GM12801 (cell line): Measurements from ENCODE around the gene TIMP2.

Source experiments
- CTCF ChIP-seq: IDR thresholded peaks from one replicate; pipeline ENCODE4 v1.5.1; 2011; ENCODE audit warnings: control low read depth; ENCODE audit not compliant: insufficient read length; ENCODE audit errors: extremely low read depth

TIMP2 gene

GRCh38 chr17:78925234-78925633, at the start of gene TIMP2:
TIMP2 (minus strand) TSS chr17:78925387; CDS start chr17:78925088, 299 bp downstream.
- no peak for TF ChIP-seq CTCF

GRCh38 chr17:78973792-78974520, 48.8 kb upstream of the TIMP2 start:
- no peak for TF ChIP-seq CTCF

GRCh38 chr17:78973196-78973595, 48.0 kb upstream of the TIMP2 start:
- no peak for TF ChIP-seq CTCF

- TF ChIP-seq CTCF = no peak
Measured at GRCh38 chr17:78972507-78973105, 47.4 kb upstream of the TIMP2 start.

GRCh38 chr17:78971756-78972506, 46.7 kb upstream of the TIMP2 start:
- no peak for TF ChIP-seq CTCF

GRCh38 chr17:78970834-78971755, 45.9 kb upstream of the TIMP2 start:
- no peak for TF ChIP-seq CTCF

- no peak for TF ChIP-seq CTCF
Measured at GRCh38 chr17:78969865-78970264, 44.7 kb upstream of the TIMP2 start.
